Measurements from ENCODE around the gene PDE10A.
"Not testable (repeated sequence)": the region's sequence is repeated elsewhere in the genome, so short reads cannot be mapped to it uniquely, and the experiment has no call there.

Gene PDE10A

DNA sequence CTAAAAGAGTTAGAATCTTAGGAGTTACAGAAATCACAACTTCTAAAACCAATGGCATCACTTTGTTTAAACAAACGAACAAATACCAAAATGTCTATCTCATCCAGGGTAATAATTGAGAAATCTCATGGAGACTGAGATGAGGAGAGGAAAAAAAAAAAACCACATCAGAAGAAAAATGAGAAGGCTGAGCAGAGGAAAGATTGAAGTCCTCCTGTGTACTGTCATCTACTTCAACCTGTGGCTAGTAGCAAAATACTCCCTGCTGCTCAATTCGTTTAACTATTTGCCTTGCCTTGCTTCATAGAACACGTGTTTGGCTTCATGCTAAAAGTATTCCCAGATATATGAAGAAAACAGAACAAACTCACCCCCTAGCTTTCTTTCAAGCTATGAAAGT is 143.7 kb downstream of the PDE10A start:
- DNase-seq: no peak

- no peak for DNase-seq
Observed at GRCh38 chr6:165515963-165516624, 146.9 kb downstream of the PDE10A start.

DNA sequence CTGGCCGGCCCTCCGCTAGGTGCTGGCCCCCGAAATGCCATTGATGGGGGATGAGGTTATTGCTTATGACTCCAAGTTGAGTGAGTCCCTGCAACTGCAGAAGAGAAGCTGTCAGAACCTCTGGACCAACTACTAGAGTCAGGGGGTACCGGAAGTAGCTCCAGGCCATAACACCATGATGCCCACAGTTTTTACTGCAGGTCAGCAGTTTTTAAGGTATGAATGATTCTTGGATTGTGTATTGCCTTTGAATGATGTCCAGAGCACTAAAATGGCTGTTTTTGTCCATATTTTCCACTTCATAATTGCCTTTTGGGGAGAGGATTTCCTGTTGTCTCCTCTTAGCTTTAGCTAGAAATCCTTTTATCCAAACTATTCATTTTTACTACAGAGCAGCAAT is 148.4 kb downstream of the PDE10A start:
- DNase-seq: no peak

GRCh38 chr6:165511807-165512206 is 151.2 kb downstream of the PDE10A start:
- no peak for DNase-seq

DNA sequence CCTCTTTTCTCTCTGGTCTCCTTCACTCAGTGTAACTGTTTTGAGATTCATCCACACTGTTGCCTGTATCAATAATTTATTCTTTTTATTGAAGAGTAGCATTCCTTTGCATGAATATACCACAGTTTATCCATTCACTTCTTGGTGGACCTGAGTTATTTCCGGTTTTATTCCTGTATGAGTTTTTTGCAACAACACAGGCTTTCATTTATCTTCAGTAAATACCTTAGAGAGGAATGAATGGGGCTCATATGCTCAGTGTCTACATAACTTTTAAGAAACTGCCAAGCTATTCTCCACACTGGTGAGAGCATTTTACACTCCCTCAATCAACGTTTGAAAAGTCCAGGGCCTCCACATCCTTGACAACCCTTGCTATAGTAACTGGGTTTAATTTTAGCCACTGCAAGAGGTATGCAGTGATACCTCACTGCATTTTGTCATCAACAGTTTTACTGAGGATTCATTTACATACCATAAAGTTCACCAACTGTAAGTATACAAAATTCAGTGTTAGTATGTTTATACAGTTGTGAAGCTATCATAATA is 154.6 kb downstream of the PDE10A start:
- DNase-seq: no peak

- DNase-seq: no peak
Observed at GRCh38 chr6:165506657-165507056, 156.4 kb downstream of the PDE10A start.

DNA sequence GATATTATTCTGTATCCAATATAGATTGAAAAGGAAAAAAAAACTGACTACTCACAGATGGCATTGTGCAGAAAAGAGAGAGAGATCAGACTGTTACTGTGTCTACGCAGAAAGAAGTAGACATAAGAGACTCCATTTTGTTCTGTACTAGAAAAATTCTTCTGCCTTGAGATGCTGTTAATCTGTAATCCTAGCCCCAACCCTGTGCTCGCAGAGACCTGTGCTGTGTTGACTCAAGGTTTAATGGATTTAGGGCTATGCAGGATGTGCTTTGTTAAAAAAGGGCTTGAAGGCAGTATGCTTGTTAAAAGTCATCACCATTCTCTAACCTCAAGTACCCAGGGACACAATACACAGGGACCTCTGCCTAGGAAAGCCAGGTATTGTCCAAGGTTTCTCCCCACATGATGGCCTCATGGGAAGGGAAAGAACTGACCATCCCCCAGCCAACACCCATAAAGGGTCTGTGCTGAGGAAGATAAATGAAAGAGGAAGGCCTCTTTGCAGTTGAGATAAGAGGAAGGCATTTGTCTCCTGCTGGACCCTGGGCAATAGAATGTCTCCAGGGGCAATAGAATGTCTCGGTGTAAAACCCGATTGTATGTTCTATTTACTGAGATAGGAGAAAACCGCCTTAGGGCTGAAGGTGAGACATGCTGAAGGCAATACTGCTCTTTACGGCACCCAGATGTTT is 162.7 kb downstream of the PDE10A start:
- DNase-seq: not testable (repeated sequence)

DNA sequence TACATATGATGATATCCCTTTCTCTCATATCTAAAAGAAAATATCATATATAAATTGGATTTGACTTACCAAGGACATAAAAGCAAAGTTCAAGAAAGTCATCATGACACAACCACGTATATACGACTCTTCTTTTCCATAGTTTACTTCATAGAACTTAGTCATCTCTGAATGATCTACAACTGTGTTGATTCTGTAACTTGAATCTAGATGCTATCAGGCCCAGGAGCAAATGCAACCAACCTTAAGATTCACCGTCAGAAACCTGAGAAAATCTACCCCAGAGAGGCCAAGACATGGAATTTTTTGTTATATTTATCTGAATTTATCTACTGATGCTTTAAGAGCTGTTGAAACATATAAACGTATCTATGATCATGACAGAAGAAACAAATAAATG is 165.6 kb downstream of the PDE10A start:
- DNase-seq: no peak

- no peak for DNase-seq
Observed at GRCh38 chr6:165488624-165489295, 174.3 kb downstream of the PDE10A start.

DNA sequence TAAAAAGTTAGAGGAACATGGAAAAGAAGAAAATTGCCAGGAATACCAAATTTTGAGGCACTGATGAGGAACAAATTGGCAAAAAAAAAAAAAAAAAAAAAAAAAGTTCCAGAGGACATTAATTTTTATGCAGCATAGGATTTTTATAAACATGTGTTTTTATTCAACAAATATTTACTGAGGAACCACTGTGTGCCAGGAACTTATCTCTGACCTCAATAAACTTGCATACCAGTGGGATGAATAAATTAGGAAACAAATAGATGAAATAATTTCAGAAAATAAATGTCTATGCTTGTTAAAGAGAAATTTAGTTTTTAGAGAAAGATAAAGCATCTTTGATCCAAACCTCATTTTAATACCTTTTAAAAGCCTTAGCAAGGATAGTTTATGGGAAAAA is 175.1 kb downstream of the PDE10A start:
- DNase-seq: no peak

- no peak for DNase-seq
Observed at GRCh38 chr6:165487347-165487746, 175.7 kb downstream of the PDE10A start.

GRCh38 chr6:165486183-165487137 is 176.6 kb downstream of the PDE10A start:
- DNase-seq: no peak

- DNase-seq: no peak
Observed at GRCh38 chr6:165484178-165484889, 178.7 kb downstream of the PDE10A start.

- no peak for DNase-seq
Observed at GRCh38 chr6:165481921-165482320, 181.1 kb downstream of the PDE10A start.

DNA sequence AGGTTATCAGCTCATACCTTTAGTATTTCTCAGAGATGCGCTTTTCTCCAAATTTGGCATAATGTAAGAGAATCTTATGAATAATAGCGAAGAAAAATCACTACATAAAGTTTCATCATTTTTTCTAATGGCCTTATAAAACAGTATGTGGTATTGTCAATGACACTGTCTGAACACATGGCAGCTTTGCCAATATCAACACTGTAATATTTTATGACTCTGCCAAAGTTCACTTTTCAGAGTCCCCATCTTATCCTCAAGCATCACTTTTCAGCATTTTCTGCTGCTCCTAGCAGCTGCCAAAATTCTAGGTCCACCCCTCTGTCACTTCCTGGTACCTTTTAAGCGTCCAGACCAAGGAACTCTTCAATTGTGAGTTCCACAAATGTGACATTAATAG is 182.1 kb downstream of the PDE10A start:
- no peak for DNase-seq

DNA sequence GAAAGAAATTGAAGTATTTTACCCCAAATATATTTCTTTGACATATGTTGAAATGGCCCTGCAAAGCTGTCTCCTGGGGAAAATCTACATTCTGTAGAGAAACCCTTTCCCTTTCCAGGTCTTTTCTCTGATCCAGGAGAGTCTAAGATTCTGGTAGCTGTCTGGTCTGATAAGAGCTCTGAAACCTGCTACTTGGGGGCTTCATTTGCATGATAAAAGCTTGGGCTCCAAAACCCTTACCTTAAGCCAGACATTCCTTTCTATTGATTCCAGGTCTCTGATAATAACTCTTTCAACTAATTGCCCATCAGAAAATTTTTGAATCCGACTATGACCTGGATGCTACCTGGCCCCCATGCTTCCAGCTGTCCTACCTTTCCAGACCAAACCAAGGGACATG is 184.5 kb downstream of the PDE10A start:
- no peak for DNase-seq

DNA sequence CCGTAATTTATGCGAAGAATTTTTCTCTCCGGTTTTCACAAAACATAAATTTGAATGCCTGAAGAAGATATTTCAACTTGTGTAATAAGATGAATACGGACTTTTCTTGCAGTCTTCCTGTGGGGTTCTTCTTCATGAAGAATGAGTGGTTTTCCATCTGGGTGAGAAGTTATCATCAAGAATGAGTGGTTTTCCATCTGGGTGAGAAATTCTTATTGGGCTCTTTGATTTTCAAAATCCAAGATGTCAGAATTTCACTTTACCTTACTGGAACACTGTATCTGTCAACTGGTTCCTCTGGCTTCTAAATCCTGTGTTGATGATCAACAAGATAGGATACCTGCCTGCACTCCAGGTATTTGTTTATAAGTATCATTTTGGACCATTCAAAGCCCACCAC is 193.6 kb downstream of the PDE10A start:
- DNase-seq: no peak

- DNase-seq: no peak
Observed at GRCh38 chr6:165468340-165469235, 194.5 kb downstream of the PDE10A start.

DNA sequence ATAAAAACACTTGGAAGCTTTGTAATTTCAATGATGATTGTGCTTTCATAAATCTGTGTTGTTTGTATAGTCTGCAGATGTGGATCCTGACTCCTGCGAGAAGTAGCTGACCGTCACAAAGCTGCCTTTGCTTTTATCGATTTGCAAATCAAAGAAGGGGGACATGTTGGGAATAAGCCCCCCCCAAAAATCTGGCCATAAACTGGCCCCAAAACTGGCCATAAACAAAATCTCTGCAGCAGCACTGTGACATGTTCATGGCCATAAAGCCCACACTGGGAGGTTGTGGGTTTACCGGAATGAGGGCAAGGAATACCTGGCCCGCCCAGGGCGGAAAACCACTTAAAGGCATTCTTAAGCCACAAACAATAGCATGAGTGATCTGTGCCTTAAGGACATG is 199.5 kb downstream of the PDE10A start:
- DNase-seq: not testable (repeated sequence)

DNA sequence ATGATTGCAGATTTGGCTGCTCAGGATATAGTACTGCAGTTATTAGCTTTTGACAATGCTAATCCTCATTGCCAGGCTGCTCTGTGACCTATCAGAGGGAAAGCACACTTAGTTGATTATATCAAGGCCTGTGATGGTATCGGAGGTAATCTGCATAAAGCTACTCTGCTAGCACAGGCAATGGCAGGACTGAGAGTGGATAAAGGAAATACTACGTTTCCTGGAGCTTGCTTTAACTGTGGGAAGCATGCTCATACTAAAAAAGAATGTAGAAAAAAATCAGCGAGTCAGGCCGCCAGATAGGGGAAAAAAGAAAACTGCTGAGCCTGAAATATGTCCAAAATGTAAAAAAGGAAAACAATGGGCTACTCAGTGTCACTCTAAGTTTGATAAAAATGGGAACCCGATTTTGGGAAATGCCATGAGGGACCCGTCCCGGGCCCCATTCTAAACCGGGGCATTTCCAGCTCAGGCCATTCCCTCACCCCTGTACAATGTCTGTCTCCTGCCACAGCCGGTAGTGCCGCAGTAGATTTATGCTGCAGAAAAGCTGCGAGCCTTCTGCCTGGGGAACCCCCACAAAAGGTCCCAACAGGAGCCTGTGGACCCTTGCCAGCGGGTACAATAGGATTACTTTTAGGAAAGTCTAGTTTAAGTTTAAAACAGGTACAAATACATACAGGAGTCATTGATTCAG is 203.3 kb downstream of the PDE10A start:
- not testable (repeated sequence) for DNase-seq

All from SIG-M5 (cell line).